Upper lobe of right lung (tissue), 1 donor: ENCODE results near the gene CHID1. TPM values are rescaled to one million over a fixed set of nuclear protein-coding genes. Genes with fewer than 3 reads are reported as not detected.

Source experiments
- ATAC-seq: fragments of 200-7000 bp; cut with Tn5 transposase; one replicate; pipeline ENCODE4 v1.9.1; 2020; ENCODE audit warnings: mild to moderate bottlenecking, moderate library complexity
- DNase-seq: peaks from one replicate; pipeline ENCODE4 v3.0.0-alpha.2; 2020
- H3K27ac ChIP-seq: fragments of 200-600 bp; one replicate; pipeline ENCODE4 v1.8.0; 2022
- H3K27me3 ChIP-seq: fragments of 200-600 bp; one replicate; pipeline ENCODE4 v1.8.0; 2022; ENCODE audit warnings: mild to moderate bottlenecking
- H3K36me3 ChIP-seq: fragments of 200-600 bp; one replicate; pipeline ENCODE4 v1.8.0; 2022
- H3K4me1 ChIP-seq: fragments of 200-600 bp; one replicate; pipeline ENCODE4 v1.8.0; 2022
- H3K4me3 ChIP-seq: fragments of 200-600 bp; one replicate; pipeline ENCODE4 v1.8.0; 2022; ENCODE audit warnings: mild to moderate bottlenecking
- H3K9me3 ChIP-seq: fragments of 200-600 bp; one replicate; pipeline ENCODE4 v1.8.0; 2022
- CTCF ChIP-seq: fragments of 200-600 bp; IDR thresholded peaks from one replicate; pipeline ENCODE4 v1.8.0; 2022; ENCODE audit warnings: antibody characterized with exemption
- intact Hi-C: fragments of 100-400 bp; cut with DNase I; formaldehyde crosslinking; loops from one replicate; pipeline ENCODE4 v1.11.0; 2022
- total RNA-seq: library from RNA; stranded (reverse); fragmentation: NEBNext Ultra II Directional; extraction: Animal tissue kit (Norgen Biotek cat#: 25700); gene quantifications from one replicate; pipeline ENCODE4 v1.2.1, GENCODE V29; 2021
- donor health status: DM: no; HTN: yes; CAD: no; lungs with severe emphysema.

CHID1 gene
- total RNA-seq, 1 donor from 2014 or later, result 52.9 TPM

- Histone ChIP-seq H3K36me3 (no peaks in the 10 kb centered on the region), H3K27ac (no peak overlapping the region), H3K9me3 (no peaks in the 10 kb centered on the region), H3K4me1 (peaks cover 10% of the 10 kb centered on the region), H3K27me3 (no peaks in the 10 kb centered on the region), H3K4me3 (no peak overlapping the region)
- intact Hi-C loops, result no loop called here
- DNase-seq (no peak), ATAC-seq (no peak)
- TF ChIP-seq CTCF, result no peak
Observed at GRCh38 chr11:921921-922678, 11.5 kb upstream of the CHID1 start.

GRCh38 chr11:917426-917825 lies 6.8 kb upstream of the CHID1 start:
- Histone ChIP-seq H3K9me3 (no peaks in the 10 kb centered on the region), H3K4me1 (peaks cover 5% of the 10 kb centered on the region), H3K27ac (no peak overlapping the region), H3K27me3 (no peaks in the 10 kb centered on the region), H3K4me3 (no peak overlapping the region), H3K36me3 (no peaks in the 10 kb centered on the region)
- DNase-seq (no peak), ATAC-seq (no peak)
- TF ChIP-seq CTCF, result no peak
- intact Hi-C loops, result no loop called here

GRCh38 chr11:914747-915501 lies 4.3 kb upstream of the CHID1 start:
- Histone ChIP-seq H3K27me3 (no peaks in the 10 kb centered on the region), H3K4me1 (peaks cover 11% of the 10 kb centered on the region), H3K4me3 (no peak overlapping the region), H3K9me3 (no peaks in the 10 kb centered on the region), H3K27ac (peak overlapping the region; percentile 68), H3K36me3 (no peaks in the 10 kb centered on the region)
- ATAC-seq, result peak; percentile 43
- intact Hi-C loops, result no loop called here
- TF ChIP-seq CTCF, result no peak
- peak; percentile 79 for DNase-seq

GRCh38 chr11:914204-914603 lies 3.6 kb upstream of the CHID1 start:
- Histone ChIP-seq H3K27me3 (no peaks in the 10 kb centered on the region), H3K4me1 (peaks cover 14% of the 10 kb centered on the region), H3K4me3 (no peak overlapping the region), H3K9me3 (no peaks in the 10 kb centered on the region), H3K27ac (peak overlapping the region; percentile 68), H3K36me3 (no peaks in the 10 kb centered on the region)
- DNase-seq (no peak), ATAC-seq (no peak)
- no peak for TF ChIP-seq CTCF
- intact Hi-C loops, result no loop called here

- no peak for TF ChIP-seq CTCF
- DNase-seq (no peak), ATAC-seq (no peak)
- no peak overlapping the region for H3K4me3 ChIP-seq
- no peaks in the 10 kb centered on the region for H3K9me3 ChIP-seq
- no peaks in the 10 kb centered on the region for H3K27me3 ChIP-seq
- no peaks in the 10 kb centered on the region for H3K36me3 ChIP-seq
- intact Hi-C loops, result no loop called here
- H3K4me1 ChIP-seq, result peaks cover 12% of the 10 kb centered on the region
- no peak overlapping the region for H3K27ac ChIP-seq
Observed at GRCh38 chr11:913043-913442, 2.4 kb upstream of the CHID1 start.
